Activated CD8-positive, alpha-beta memory T cell treated with anti-CD3 and anti-CD28 coated beads, Interleukin-2, amount 10 ng/mL, durations not matched to agents 7 days and 5 days (primary cell): ENCODE results near the gene PTPN18. TPM values are rescaled to one million over a fixed set of nuclear protein-coding genes. Genes with fewer than 3 reads are reported as not detected.

ENCODE experiments used
- ATAC-seq: fragments of 150-1000 bp; cut with Tn5 transposase; one replicate; pipeline ENCODE4 v1.10.0; 2021; ENCODE audit warnings: moderate library complexity
- CTCF ChIA-PET: fragments of 350-600 bp; sonication (Branson Sonifier 250); formaldehyde crosslinking; loops from one replicate; lab custom pipeline; 2021; ENCODE audit warnings: antibody characterized with exemption; lab: Charles Lee
- DNase-seq: peaks from one replicate; pipeline ENCODE4 v3.0.0-alpha.2; 2020
- H3K27ac Mint-ChIP-seq: one replicate; pipeline ENCODE4 v1.8.0; 2021; ENCODE audit warnings: mild to moderate bottlenecking, mixed read lengths
- H3K27me3 Mint-ChIP-seq: one replicate; pipeline ENCODE4 v1.8.0; 2021; ENCODE audit warnings: mixed read lengths
- H3K36me3 Mint-ChIP-seq: one replicate; pipeline ENCODE4 v1.8.0; 2021; ENCODE audit warnings: mild to moderate bottlenecking, mixed read lengths
- H3K4me1 Mint-ChIP-seq: one replicate; pipeline ENCODE4 v1.8.0; 2021; ENCODE audit warnings: mixed read lengths
- H3K4me3 Mint-ChIP-seq: one replicate; pipeline ENCODE4 v1.8.0; 2021; ENCODE audit warnings: mild to moderate bottlenecking, moderate library complexity, mixed read lengths
- H3K9me3 Mint-ChIP-seq: one replicate; pipeline ENCODE4 v1.8.0; 2022; ENCODE audit warnings: low read depth, mixed read lengths
- total RNA-seq, 2 experiments: library from RNA; stranded (reverse); gene quantifications; one replicate each; pipeline ENCODE4 v1.2.3, GENCODE V29; 2021

The PTPN18 gene
- total RNA-seq, 2 experiments from 2014 or later, result 82.3 to 90.5 TPM

GRCh38 chr2:130345091-130345490 is 10.8 kb upstream of the PTPN18 start:
- DNase-seq (no peak), ATAC-seq (no peak)
- Mint-ChIP-seq H3K9me3 (no peaks in the 10 kb centered on the region), H3K36me3 (peaks cover 47% of the 10 kb centered on the region), H3K4me1 (peaks cover 27% of the 10 kb centered on the region), H3K27me3 (no peaks in the 10 kb centered on the region), H3K4me3 (no peak overlapping the region), H3K27ac (no peak overlapping the region)
- CTCF ChIA-PET, result interaction anchor here (1.5 kb wide), 1 partner anchor 12 kb away, joined by 4 read pairs; no protein-coding TSS in a partner anchor

DNA sequence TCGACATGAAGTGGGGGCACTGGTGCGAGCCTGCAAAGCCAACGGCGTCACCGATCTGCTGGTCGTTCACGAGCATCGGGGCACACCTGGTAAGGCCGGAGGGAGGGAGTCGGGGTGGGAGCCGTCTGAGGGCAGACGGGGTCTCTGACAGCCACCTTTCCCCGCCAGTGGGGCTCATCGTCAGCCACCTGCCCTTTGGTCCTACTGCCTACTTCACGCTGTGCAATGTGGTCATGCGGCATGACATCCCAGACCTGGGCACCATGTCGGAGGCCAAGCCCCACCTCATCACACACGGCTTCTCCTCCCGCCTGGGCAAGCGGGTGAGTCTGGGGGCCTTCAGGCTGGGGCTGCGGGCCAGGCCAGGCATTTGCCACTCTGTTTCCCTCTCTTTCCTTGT is 10.2 kb upstream of the PTPN18 start:
- Mint-ChIP-seq H3K4me3 (no peak overlapping the region), H3K9me3 (no peaks in the 10 kb centered on the region), H3K27me3 (no peaks in the 10 kb centered on the region), H3K4me1 (peaks cover 22% of the 10 kb centered on the region), H3K36me3 (peaks cover 44% of the 10 kb centered on the region), H3K27ac (no peak overlapping the region)
- CTCF ChIA-PET, result interaction anchor here (1.5 kb wide), 1 partner anchor 13 kb away, joined by 4 read pairs; no protein-coding TSS in a partner anchor
- DNase-seq, result no peak
- no peak for ATAC-seq

DNA sequence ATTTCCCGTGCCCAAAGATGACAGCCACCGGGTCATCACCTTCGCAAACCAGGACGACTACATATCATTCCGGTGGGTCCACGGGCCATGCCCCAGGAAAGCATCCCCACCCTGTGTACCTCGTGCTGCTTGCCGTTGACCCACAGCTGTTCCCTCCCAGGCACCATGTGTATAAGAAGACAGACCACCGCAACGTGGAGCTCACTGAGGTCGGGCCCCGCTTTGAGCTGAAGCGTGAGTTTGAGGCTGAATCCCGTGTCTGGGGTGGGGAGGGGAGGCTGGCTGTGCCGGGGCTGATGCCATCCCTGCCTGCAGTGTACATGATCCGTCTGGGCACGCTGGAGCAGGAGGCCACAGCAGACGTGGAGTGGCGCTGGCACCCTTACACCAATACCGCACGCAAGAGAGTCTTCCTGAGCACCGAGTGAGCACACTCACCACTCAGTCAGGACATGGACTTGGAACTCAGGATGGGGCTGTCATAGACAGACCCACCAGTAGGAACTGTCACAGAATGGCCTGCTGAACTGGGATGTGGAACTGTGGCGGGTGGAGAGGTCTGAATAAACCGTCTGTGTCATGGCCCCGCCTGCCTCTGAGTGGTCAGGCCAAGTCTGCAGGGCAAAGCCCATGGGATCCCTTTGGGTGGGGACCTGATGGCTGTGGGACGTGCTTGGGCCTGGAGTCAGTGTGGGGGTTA is 9.7 kb upstream of the PTPN18 start:
- no peak overlapping the region for H3K27ac Mint-ChIP-seq
- peaks cover 44% of the 10 kb centered on the region for H3K36me3 Mint-ChIP-seq
- no peak overlapping the region for H3K4me3 Mint-ChIP-seq
- no peaks in the 10 kb centered on the region for H3K9me3 Mint-ChIP-seq
- DNase-seq, result no peak
- CTCF ChIA-PET, result interaction anchor here (1.5 kb wide), 1 partner anchor 14 kb away, joined by 4 read pairs; no protein-coding TSS in a partner anchor
- ATAC-seq, result no peak
- H3K4me1 Mint-ChIP-seq, result peaks cover 19% of the 10 kb centered on the region
- no peaks in the 10 kb centered on the region for H3K27me3 Mint-ChIP-seq

DNA sequence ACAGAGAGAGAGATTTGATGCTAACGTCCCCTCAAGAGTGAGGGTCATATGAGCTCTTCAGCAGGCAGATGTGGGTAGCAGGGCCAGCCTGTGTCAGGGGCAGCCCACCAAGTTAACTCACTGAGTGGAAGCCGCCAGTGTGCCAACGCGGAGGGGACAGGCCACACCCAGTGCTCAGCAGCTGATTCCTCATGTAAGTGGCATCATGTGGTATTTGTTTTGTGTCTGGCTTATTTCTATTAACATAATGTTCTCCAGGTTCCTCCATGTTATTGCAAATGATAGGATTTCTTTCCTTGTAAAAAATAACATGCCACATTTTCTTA is 9.2 kb upstream of the PTPN18 start:
- Mint-ChIP-seq H3K9me3 (no peaks in the 10 kb centered on the region), H3K4me3 (no peak overlapping the region), H3K27ac (no peak overlapping the region), H3K27me3 (no peaks in the 10 kb centered on the region), H3K4me1 (peaks cover 16% of the 10 kb centered on the region), H3K36me3 (peaks cover 44% of the 10 kb centered on the region)
- ATAC-seq (no peak), DNase-seq (no peak)
- CTCF ChIA-PET, result no interaction called here

- peaks cover 44% of the 10 kb centered on the region for H3K36me3 Mint-ChIP-seq
- no peak for ATAC-seq
- no peak overlapping the region for H3K27ac Mint-ChIP-seq
- CTCF ChIA-PET, result interaction anchor here (1.0 kb wide), 1 partner anchor 9 kb away, joined by 4 read pairs; the partner anchor contains the start of gene PTPN18
- H3K27me3 Mint-ChIP-seq, result no peaks in the 10 kb centered on the region
- H3K4me3 Mint-ChIP-seq, result no peak overlapping the region
- peaks cover 16% of the 10 kb centered on the region for H3K4me1 Mint-ChIP-seq
- H3K9me3 Mint-ChIP-seq, result no peaks in the 10 kb centered on the region
- no peak for DNase-seq
Measured at GRCh38 chr2:130347220-130347925, 8.5 kb upstream of the PTPN18 start.

GRCh38 chr2:130349174-130349573 is 6.7 kb upstream of the PTPN18 start:
- DNase-seq (no peak), ATAC-seq (no peak)
- Mint-ChIP-seq H3K36me3 (peaks cover 42% of the 10 kb centered on the region), H3K27ac (no peak overlapping the region), H3K4me1 (peaks cover 10% of the 10 kb centered on the region), H3K27me3 (no peaks in the 10 kb centered on the region), H3K4me3 (no peak overlapping the region), H3K9me3 (no peaks in the 10 kb centered on the region)
- CTCF ChIA-PET, result interaction anchor here (1.3 kb wide), 1 partner anchor 14 kb away, joined by 3 read pairs; no protein-coding TSS in a partner anchor

DNA sequence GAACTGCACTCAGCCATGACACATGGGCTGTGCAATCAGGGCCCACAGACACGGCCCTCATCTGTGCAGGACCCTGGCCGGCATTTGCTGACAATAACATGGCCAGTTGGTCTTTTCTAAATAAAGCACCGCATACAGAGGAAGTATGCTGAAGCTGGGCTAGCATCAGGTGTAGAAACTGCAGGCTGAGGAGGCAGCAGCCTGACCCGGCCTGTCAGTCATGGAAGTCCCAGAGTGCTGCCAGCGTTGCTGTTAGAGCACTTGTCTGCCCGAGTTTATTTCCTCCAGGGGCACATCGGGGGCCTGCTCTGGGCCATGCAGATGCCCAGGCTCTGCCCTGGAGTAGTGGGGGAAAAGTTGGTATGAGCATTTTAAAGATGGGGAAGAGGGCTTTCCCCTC is 4.1 kb upstream of the PTPN18 start:
- DNase-seq (peak; percentile 31), ATAC-seq (no peak)
- H3K27ac Mint-ChIP-seq, result no peak overlapping the region
- H3K4me3 Mint-ChIP-seq, result no peak overlapping the region
- no peaks in the 10 kb centered on the region for H3K27me3 Mint-ChIP-seq
- H3K9me3 Mint-ChIP-seq, result no peaks in the 10 kb centered on the region
- CTCF ChIA-PET, result interaction anchor here (3.9 kb wide), 1 partner anchor 9 kb away, joined by 22 read pairs; the partner anchor contains the start of gene IMP4
- H3K36me3 Mint-ChIP-seq, result peaks cover 20% of the 10 kb centered on the region
- peaks cover 13% of the 10 kb centered on the region for H3K4me1 Mint-ChIP-seq

DNA sequence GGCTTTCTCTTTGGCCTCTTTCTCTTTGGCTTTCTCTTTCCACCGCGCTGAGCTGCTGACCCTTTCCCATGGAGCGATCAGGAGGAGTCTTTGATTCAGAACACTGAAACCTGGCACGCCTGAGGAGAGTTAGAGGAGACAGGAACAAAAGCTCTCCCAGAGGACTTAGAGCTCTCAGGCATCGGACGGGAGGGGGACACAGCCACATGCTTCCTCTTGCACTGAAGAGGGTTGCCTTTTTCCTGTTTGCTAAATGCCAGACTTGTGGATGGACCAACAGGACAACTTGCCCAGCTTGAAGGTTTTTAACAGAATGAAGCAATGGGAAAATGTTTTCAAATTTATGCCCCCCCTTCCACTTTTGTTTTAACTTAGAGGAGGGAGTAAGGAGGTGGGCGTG is 3.6 kb upstream of the PTPN18 start:
- no peaks in the 10 kb centered on the region for H3K9me3 Mint-ChIP-seq
- CTCF ChIA-PET, result interaction anchor here (3.9 kb wide), 1 partner anchor 9 kb away, joined by 22 read pairs; the partner anchor contains the start of gene IMP4
- peak; percentile 29 for DNase-seq
- H3K4me1 Mint-ChIP-seq, result peaks cover 13% of the 10 kb centered on the region
- H3K36me3 Mint-ChIP-seq, result peaks cover 15% of the 10 kb centered on the region
- no peak overlapping the region for H3K27ac Mint-ChIP-seq
- H3K27me3 Mint-ChIP-seq, result no peaks in the 10 kb centered on the region
- H3K4me3 Mint-ChIP-seq, result no peak overlapping the region
- no peak for ATAC-seq

DNA sequence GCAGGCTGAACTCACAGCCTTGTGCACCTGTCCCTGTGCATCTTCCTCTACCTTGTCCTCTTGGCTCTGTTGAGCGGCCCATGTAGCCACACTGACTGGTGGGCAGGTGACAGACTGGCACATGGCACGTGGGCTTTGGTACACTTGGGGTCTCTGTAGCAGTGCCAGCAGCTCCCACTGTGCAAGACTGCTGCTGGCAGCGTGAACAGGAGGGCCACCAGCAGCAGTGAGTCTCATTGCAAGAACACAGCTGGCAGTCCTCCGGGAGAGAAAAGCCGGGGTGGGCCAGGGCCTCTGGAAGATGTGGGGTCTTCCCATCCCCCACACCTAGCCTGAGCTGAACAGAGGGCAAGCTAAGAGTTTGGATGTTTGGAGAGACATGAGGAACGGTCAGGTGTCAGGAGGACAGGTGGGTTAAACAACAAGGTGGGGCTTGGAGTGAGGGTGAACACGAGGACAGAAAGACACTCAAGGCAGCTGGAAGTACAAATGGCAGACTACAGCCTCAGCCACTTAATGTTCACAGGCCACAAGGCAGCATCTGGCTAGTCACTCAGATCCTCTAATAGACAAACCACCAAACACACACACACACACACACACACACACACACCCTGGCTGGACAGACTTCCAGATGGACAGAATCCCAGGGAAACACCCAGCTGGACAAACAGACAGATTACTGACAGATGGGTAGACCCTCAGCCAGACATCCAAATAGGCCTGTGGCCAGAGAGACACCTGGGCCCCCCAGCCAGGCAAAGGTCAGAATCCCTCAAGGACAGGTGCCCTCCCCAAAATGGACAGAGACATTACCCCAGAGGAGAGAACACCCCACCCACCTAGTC is 2.3 kb upstream of the PTPN18 start:
- Mint-ChIP-seq H3K9me3 (no peaks in the 10 kb centered on the region), H3K36me3 (peaks cover 2% of the 10 kb centered on the region), H3K4me3 (no peak overlapping the region), H3K27me3 (no peaks in the 10 kb centered on the region), H3K27ac (no peak overlapping the region), H3K4me1 (peaks cover 13% of the 10 kb centered on the region)
- no peak for ATAC-seq
- CTCF ChIA-PET, result interaction anchor here (1.6 to 3.9 kb wide), 2 partner anchors 11 to 172 kb away, joined by 5 to 22 read pairs; partner anchors contain the start of genes IMP4 and SMPD4
- DNase-seq, result peak; percentile 33

- no peak for DNase-seq
- H3K9me3 Mint-ChIP-seq, result no peaks in the 10 kb centered on the region
- CTCF ChIA-PET, result interaction anchor here (1.2 to 3.9 kb wide), 3 partner anchors 11 to 173 kb away, joined by 3 to 22 read pairs (median 5); partner anchors contain the start of genes IMP4 and SMPD4
Measured at GRCh38 chr2:130354139-130354428, 1.8 kb upstream of the PTPN18 start.

DNA sequence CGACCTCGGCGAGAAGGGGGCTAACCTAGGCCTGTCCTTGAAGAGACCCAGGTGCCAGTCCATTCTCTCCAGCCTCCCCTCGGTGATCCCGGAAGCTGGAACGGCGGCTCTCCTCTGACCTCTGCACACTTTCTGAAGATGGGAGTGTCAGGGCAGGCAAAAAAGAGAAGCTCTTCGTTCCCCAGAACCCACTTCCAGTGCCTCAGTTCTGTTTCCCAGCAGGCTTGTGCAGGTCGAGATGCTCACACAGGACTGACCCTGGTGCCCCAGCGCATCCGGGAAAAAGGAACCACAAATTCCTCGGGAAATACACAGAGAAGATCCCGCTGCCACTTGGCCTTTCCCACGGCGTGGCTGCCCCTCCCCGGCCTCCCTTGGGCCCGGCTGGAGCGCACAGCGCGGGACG is 681 bp upstream of the PTPN18 start:
- H3K27me3 Mint-ChIP-seq, result no peaks in the 10 kb centered on the region
- CTCF ChIA-PET, result interaction anchor here (1.1 to 2.3 kb wide), 3 partner anchors 15 to 22 kb away, joined by 3 to 12 read pairs (median 3); no protein-coding TSS in a partner anchor
- H3K4me1 Mint-ChIP-seq, result peaks cover 13% of the 10 kb centered on the region
- peaks cover 1% of the 10 kb centered on the region for H3K36me3 Mint-ChIP-seq
- peak; percentile 34 for DNase-seq
- ATAC-seq, result no peak
- peak overlapping the region; percentile 66 for H3K4me3 Mint-ChIP-seq
- peak overlapping the region; percentile 21 for H3K27ac Mint-ChIP-seq
- no peaks in the 10 kb centered on the region for H3K9me3 Mint-ChIP-seq

More at GRCh38 chr2:130354139-130354428, 1.8 kb upstream of the PTPN18 start:
- Mint-ChIP-seq H3K27ac (no peak overlapping the region), H3K36me3 (peaks cover 1% of the 10 kb centered on the region), H3K4me1 (peaks cover 13% of the 10 kb centered on the region), H3K4me3 (no peak overlapping the region), H3K27me3 (no peaks in the 10 kb centered on the region)
- no peak for ATAC-seq

GRCh38 chr2:130357864-130358263 is 2.0 kb downstream of the PTPN18 start:
- H3K27ac Mint-ChIP-seq, result no peak overlapping the region
- DNase-seq (no peak), ATAC-seq (no peak)
- H3K36me3 Mint-ChIP-seq, result peaks cover 1% of the 10 kb centered on the region
- CTCF ChIA-PET, result no interaction called here
- H3K27me3 Mint-ChIP-seq, result no peaks in the 10 kb centered on the region
- peaks cover 2% of the 10 kb centered on the region for H3K9me3 Mint-ChIP-seq
- peaks cover 13% of the 10 kb centered on the region for H3K4me1 Mint-ChIP-seq
- no peak overlapping the region for H3K4me3 Mint-ChIP-seq
